ENCODE results near the gene SIPA1L2.

- TF ChIP-seq FOXM1 (IDR thresholded peaks at IDR 0.05; ENCODE audit: borderline replicate concordance): no peak
- no peak for TF ChIP-seq FOXK2 (IDR thresholded peaks at IDR 0.05)
- TF ChIP-seq BHLHE40 (IDR thresholded peaks at IDR 0.05; ENCODE audit: borderline replicate concordance): no peak
- no peak for TF ChIP-seq HDGF (IDR thresholded peaks at IDR 0.05; ENCODE audit: borderline replicate concordance)
- TF ChIP-seq ZNF384 (IDR thresholded peaks at IDR 0.05): no peak
- TF ChIP-seq FOXA1 (IDR thresholded peaks at IDR 0.05): no peak
- TF ChIP-seq CTBP1 (IDR thresholded peaks at IDR 0.05; ENCODE audit: borderline replicate concordance): no peak
- no peak for TF ChIP-seq TARDBP (IDR thresholded peaks at IDR 0.05)
These were observed 3.5 kb downstream of the SIPA1L2 start for GRCh38 chr1:232626452-232626851.

All from HEK293T (cell line).